ENCODE results near the gene PCDH15. TPM values are rescaled to one million over a fixed set of nuclear protein-coding genes. Genes with fewer than 3 reads are reported as not detected.

The PCDH15 gene
- total and polyA plus RNA-seq, 9 of the 15 experiments (the other 6 are each of a cell fraction or from before 2014, with no cell fraction given) = not detected

MicroRNAs encoded within 50 kb of the gene (microRNA counts, 767-probe panel; counts per million panel counts)
- not detected for microRNA hsa-miR-548f

Small RNAs within 50 kb of the gene (microRNA-seq; reads per million reads assigned to microRNA genes)
- gene MIR548F1 (ENCODE audit: borderline microRNAs expressed) = not detected

Small RNAs within 50 kb of the gene (small RNA-seq; reads per million reads assigned to genes)
- gene AL365496.1 (not detected), gene MIR548F1 (not detected), gene RNU6-687P (not detected)

All from K562 (cell line).